Prostate gland (tissue), 2 donors: ENCODE measurements around the gene ST7L.

Experiments
- POLR2A ChIP-seq: fragments of 450-650 bp; IDR thresholded peaks from one replicate; pipeline ENCODE4 v1.6.1; 2016; ENCODE audit warnings: antibody characterized with exemption, mild to moderate bottlenecking
- POLR2AphosphoS5 ChIP-seq: sonication (generic); formaldehyde crosslinking; IDR thresholded peaks from one replicate; pipeline ENCODE4 v1.6.1; 2017; ENCODE audit warnings: antibody characterized with exemption
- TF ChIP-seq, protein P1 (sequence below), 4 experiments: fragments of 200-600 bp in 2 of 4; fragments of 450-650 bp in 2 of 4; sonication (generic) in 2 of 4; IDR thresholded peaks; 1 replicate in 3 of 4; 2 replicates in 1 of 4; pipeline ENCODE4 v1.5.1; 2016 to 2019; ENCODE audit warnings: antibody characterized with exemption in 4 of 4, mild to moderate bottlenecking in 2 of 4, moderate library complexity in 2 of 4

DNA sequence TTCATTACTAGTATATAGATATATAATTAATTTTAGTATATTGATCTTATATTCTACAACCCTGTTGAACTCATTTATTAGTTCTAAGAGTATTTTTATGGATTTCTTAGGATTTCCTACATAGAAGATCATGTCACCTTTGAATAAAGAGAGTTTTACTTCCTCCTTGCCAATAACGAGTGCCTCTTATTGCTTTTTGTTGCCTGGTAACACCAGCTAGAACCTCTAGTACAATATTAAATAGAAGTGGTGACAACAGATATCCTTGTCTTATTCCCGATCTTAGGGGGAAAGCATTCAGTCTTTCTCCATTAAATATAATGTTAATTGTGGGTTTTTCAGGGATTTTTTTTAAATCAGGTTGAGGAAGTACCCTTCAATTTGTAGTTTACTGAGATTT, 69.4 kb downstream of the ST7L start:
- TF ChIP-seq, protein P1, sequence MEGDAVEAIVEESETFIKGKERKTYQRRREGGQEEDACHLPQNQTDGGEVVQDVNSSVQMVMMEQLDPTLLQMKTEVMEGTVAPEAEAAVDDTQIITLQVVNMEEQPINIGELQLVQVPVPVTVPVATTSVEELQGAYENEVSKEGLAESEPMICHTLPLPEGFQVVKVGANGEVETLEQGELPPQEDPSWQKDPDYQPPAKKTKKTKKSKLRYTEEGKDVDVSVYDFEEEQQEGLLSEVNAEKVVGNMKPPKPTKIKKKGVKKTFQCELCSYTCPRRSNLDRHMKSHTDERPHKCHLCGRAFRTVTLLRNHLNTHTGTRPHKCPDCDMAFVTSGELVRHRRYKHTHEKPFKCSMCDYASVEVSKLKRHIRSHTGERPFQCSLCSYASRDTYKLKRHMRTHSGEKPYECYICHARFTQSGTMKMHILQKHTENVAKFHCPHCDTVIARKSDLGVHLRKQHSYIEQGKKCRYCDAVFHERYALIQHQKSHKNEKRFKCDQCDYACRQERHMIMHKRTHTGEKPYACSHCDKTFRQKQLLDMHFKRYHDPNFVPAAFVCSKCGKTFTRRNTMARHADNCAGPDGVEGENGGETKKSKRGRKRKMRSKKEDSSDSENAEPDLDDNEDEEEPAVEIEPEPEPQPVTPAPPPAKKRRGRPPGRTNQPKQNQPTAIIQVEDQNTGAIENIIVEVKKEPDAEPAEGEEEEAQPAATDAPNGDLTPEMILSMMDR (IDR thresholded peaks at IDR 0.05) = no peak
- TF ChIP-seq POLR2AphosphoS5 (no peak), POLR2A (no peak)
